HCT116 (cell line): ENCODE results near the gene HHATL. TPM values are rescaled to one million over a fixed set of nuclear protein-coding genes. Genes with fewer than 3 reads are reported as not detected.

Source experiments
- ATAC-seq: fragments of 200-7000 bp; cut with Tn5 transposase; 2 replicates; pipeline ENCODE4 v1.9.1; 2020; ENCODE audit warnings: mild to moderate bottlenecking, moderate library complexity
- BruUV-seq: library from RNA; stranded (reverse); fragments of 400-500 nt; replicated peaks from 2 replicates; lab custom pipeline; 2021; lab: Mats Ljungman, UMichigan
- CTCF ChIA-PET: fragments of 300-600 bp; sonication (Branson Sonifier 250); formaldehyde crosslinking; loops from one replicate; lab custom pipeline; 2021; ENCODE audit warnings: antibody characterized with exemption; lab: Charles Lee
- POLR2A ChIA-PET: fragments of 300-600, 350-600 bp; sonication (Branson Sonifier 250); formaldehyde crosslinking; loops from one replicate; lab custom pipeline; 2021; ENCODE audit warnings: antibody characterized with exemption; lab: Charles Lee
- RAD21 ChIA-PET, 2 experiments: fragments of 300-600 bp; sonication (Branson Sonifier 250); formaldehyde crosslinking; loops; one replicate each; lab custom pipeline; 2023; ENCODE audit warnings: low total read pairs in 2 of 2; ENCODE audit not compliant: uncharacterized antibody in 2 of 2, unreplicated experiment in 2 of 2, low non-redundant PET in 1 of 2; lab: Charles Lee
- DNase-seq: peaks from one replicate; pipeline ENCODE4 v3.0.0-alpha.2; 2010; ENCODE audit warnings: low read depth, low spot score
- H2AFZ ChIP-seq: fragments of 200-600 bp; shearing (Covaris generic), sonication (generic); 2 replicates; pipeline ENCODE4 v1.6.1; 2017; ENCODE audit warnings: low read depth, mixed run types, mixed read lengths, antibody characterized with exemption, low read length; ENCODE audit not compliant: poor library complexity, severe bottlenecking
- H3K27ac ChIP-seq: 2 replicates; pipeline ENCODE4 v1.5.1; 2012; ENCODE audit warnings: low read depth, low read length
- H3K27me3 ChIP-seq: fragments of 200-600 bp; sonication (generic); 2 replicates; pipeline ENCODE4 v1.6.1; 2016; ENCODE audit warnings: mixed run types, low read length, mixed read lengths; ENCODE audit not compliant: insufficient read depth
- H3K36me3 ChIP-seq, 2 experiments: fragments of 200-500 bp in 1 of 2; fragments of 200-600 bp in 1 of 2; sonication (Bioruptor generic) in 1 of 2; sonication (generic) in 1 of 2; 2 replicates each; pipeline versions ENCODE4 v1.5.1 to v1.6.1; 2014 to 2016; ENCODE audit warnings: low read length in 2 of 2, inconsistent platforms in 1 of 2, mixed read lengths in 1 of 2, mixed run types in 1 of 2; ENCODE audit not compliant: insufficient read depth in 2 of 2, control insufficient read depth in 1 of 2
- H3K4me1 ChIP-seq, 2 experiments: fragments of 200-600 bp in 1 of 2; sonication (generic) in 1 of 2; 2 replicates each; pipeline versions ENCODE4 v1.5.1 to v1.6.1; 2012 to 2017; ENCODE audit warnings: low read length in 2 of 2, inconsistent platforms in 1 of 2, mild to moderate bottlenecking in 1 of 2, mixed read lengths in 1 of 2, mixed run types in 1 of 2, moderate library complexity in 1 of 2; ENCODE audit not compliant: insufficient read depth in 2 of 2, control insufficient read depth in 1 of 2
- H3K4me2 ChIP-seq: fragments of 200-600 bp; sonication (generic); 2 replicates; pipeline ENCODE4 v1.6.1; 2017; ENCODE audit warnings: mixed run types, low read length, mixed read lengths
- H3K4me3 ChIP-seq, 2 experiments: fragments of 200-600 bp in 1 of 2; sonication (generic) in 1 of 2; replicated peaks in 1 of 2; 2 replicates each; pipeline ENCODE4 v1.5.1; 2011 to 2016; ENCODE audit warnings: low read length in 2 of 2, control low read depth in 1 of 2, low read depth in 1 of 2, mild to moderate bottlenecking in 1 of 2, mixed read lengths in 1 of 2, mixed run types in 1 of 2
- H3K79me2 ChIP-seq: fragments of 200-600 bp; sonication (generic); 2 replicates; pipeline ENCODE4 v1.6.1; 2017; ENCODE audit warnings: mild to moderate bottlenecking, mixed run types, low read length, moderate library complexity, mixed read lengths; ENCODE audit not compliant: insufficient read depth
- H3K9ac ChIP-seq: fragments of 200-600 bp; sonication (generic); 2 replicates; pipeline ENCODE4 v1.6.1; 2016; ENCODE audit warnings: low read length, mixed read lengths
- H3K9me2 ChIP-seq: fragments of 200-600 bp; sonication (generic), shearing (Covaris generic); 2 replicates; pipeline ENCODE4 v1.6.1; 2017; ENCODE audit warnings: mixed run types, mild to moderate bottlenecking, moderate library complexity; ENCODE audit not compliant: insufficient read depth
- H3K9me3 ChIP-seq, 2 experiments: fragments of 200-500 bp in 1 of 2; fragments of 200-600 bp in 1 of 2; sonication (Bioruptor generic) in 1 of 2; sonication (generic) in 1 of 2; 2 replicates each; pipeline ENCODE4 v1.6.1; 2014 to 2017; ENCODE audit warnings: low read length in 2 of 2, mixed read lengths in 2 of 2, inconsistent platforms in 1 of 2, low read depth in 1 of 2, mild to moderate bottlenecking in 1 of 2, mixed run types in 1 of 2, moderate library complexity in 1 of 2; ENCODE audit not compliant: control insufficient read depth in 1 of 2, insufficient read depth in 1 of 2
- H4K20me1 ChIP-seq: fragments of 200-600 bp; sonication (generic), shearing (Covaris generic); 2 replicates; pipeline ENCODE4 v1.6.1; 2017; ENCODE audit warnings: mixed run types, mild to moderate bottlenecking, moderate library complexity; ENCODE audit not compliant: insufficient read depth
- ATF3 ChIP-seq: IDR thresholded peaks from 2 replicates; pipeline ENCODE4 v1.6.1; 2012
- CBX3 ChIP-seq: IDR thresholded peaks from 2 replicates; pipeline ENCODE4 v1.6.1; 2012; ENCODE audit warnings: low read depth
- CEBPB ChIP-seq: IDR thresholded peaks from 2 replicates; pipeline ENCODE4 v1.6.1; 2012; ENCODE audit warnings: low read depth
- EGR1 ChIP-seq: IDR thresholded peaks from 2 replicates; pipeline ENCODE4 v1.6.1; 2012; ENCODE audit warnings: low read depth
- ELF1 ChIP-seq: IDR thresholded peaks from 2 replicates; pipeline ENCODE4 v1.6.1; 2012; ENCODE audit warnings: low read depth, borderline replicate concordance
- FOSL1 ChIP-seq: IDR thresholded peaks from 2 replicates; pipeline ENCODE4 v1.6.1; 2012; ENCODE audit warnings: low read depth
- JUND ChIP-seq: IDR thresholded peaks from 2 replicates; pipeline ENCODE4 v1.6.1; 2012
- POLR2A ChIP-seq: IDR thresholded peaks from 2 replicates; pipeline ENCODE4 v1.7.0; 2011; ENCODE audit warnings: borderline replicate concordance; ENCODE audit not compliant: insufficient read depth, insufficient read length; ENCODE audit errors: extremely low read depth
- RAD21 ChIP-seq: IDR thresholded peaks from 2 replicates; pipeline ENCODE4 v1.6.1; 2012; ENCODE audit warnings: low read depth, mild to moderate bottlenecking
- SIN3A ChIP-seq: IDR thresholded peaks from 2 replicates; pipeline ENCODE4 v1.6.1; 2012; ENCODE audit warnings: low read depth
- SP1 ChIP-seq: IDR thresholded peaks from 2 replicates; pipeline ENCODE4 v1.6.1; 2012; ENCODE audit warnings: low read depth
- YY1 ChIP-seq: IDR thresholded peaks from 2 replicates; pipeline ENCODE4 v1.6.1; 2011; ENCODE audit warnings: low read length, low read depth, moderate library complexity, mild to moderate bottlenecking; ENCODE audit not compliant: insufficient replicate concordance; ENCODE audit errors: extremely low read depth
- ZBTB33 ChIP-seq: IDR thresholded peaks from 2 replicates; pipeline ENCODE4 v1.6.1; 2011; ENCODE audit warnings: mild to moderate bottlenecking, low read length, moderate library complexity; ENCODE audit not compliant: insufficient replicate concordance; ENCODE audit errors: extremely low read depth
- ZNF274 ChIP-seq: fragments of 200-500 bp; sonication (Bioruptor generic); IDR thresholded peaks from 2 replicates; pipeline ENCODE4 v1.6.1; 2014; ENCODE audit warnings: mild to moderate bottlenecking, low read depth, low read length, inconsistent platforms
- intact Hi-C: fragments of 100-400 bp; cut with micrococcal nuclease; formaldehyde crosslinking; loops from 2 replicates; pipeline ENCODE4 v1.10.0; 2022
- total RNA-seq: library from RNA; stranded (reverse); gene quantifications from one replicate; pipeline ENCODE4 v1.2.1, GENCODE V29; 2021; ENCODE audit not compliant: unreplicated experiment
- TF ChIP-seq, protein P1 (sequence below): IDR thresholded peaks from 2 replicates; pipeline ENCODE4 v1.6.1; 2012
- TF ChIP-seq, protein P2 (sequence below): IDR thresholded peaks from 2 replicates; pipeline ENCODE4 v1.6.1; 2012; ENCODE audit warnings: low read depth

The HHATL gene
- total RNA-seq, 1 experiment from 2014 or later = 0.52 TPM

- no peak for ATAC-seq
- TF ChIP-seq ELF1 (no peak), YY1 (no peak), SIN3A (no peak), EGR1 (no peak), CEBPB (no peak), ZNF274 (no peak), JUND (no peak), RAD21 (no peak), CBX3 (no peak), ATF3 (no peak), SP1 (no peak), POLR2A (no peak), ZBTB33 (no peak), FOSL1 (no peak)
- TF ChIP-seq, protein P1, sequence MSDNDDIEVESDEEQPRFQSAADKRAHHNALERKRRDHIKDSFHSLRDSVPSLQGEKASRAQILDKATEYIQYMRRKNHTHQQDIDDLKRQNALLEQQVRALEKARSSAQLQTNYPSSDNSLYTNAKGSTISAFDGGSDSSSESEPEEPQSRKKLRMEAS = no peak
- TF ChIP-seq, protein P2, sequence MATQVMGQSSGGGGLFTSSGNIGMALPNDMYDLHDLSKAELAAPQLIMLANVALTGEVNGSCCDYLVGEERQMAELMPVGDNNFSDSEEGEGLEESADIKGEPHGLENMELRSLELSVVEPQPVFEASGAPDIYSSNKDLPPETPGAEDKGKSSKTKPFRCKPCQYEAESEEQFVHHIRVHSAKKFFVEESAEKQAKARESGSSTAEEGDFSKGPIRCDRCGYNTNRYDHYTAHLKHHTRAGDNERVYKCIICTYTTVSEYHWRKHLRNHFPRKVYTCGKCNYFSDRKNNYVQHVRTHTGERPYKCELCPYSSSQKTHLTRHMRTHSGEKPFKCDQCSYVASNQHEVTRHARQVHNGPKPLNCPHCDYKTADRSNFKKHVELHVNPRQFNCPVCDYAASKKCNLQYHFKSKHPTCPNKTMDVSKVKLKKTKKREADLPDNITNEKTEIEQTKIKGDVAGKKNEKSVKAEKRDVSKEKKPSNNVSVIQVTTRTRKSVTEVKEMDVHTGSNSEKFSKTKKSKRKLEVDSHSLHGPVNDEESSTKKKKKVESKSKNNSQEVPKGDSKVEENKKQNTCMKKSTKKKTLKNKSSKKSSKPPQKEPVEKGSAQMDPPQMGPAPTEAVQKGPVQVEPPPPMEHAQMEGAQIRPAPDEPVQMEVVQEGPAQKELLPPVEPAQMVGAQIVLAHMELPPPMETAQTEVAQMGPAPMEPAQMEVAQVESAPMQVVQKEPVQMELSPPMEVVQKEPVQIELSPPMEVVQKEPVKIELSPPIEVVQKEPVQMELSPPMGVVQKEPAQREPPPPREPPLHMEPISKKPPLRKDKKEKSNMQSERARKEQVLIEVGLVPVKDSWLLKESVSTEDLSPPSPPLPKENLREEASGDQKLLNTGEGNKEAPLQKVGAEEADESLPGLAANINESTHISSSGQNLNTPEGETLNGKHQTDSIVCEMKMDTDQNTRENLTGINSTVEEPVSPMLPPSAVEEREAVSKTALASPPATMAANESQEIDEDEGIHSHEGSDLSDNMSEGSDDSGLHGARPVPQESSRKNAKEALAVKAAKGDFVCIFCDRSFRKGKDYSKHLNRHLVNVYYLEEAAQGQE = no peak
These were observed 15.7 kb upstream of the HHATL start for GRCh38 chr3:42718338-42718737.

More at GRCh38 chr3:42718338-42718737, 15.7 kb upstream of the HHATL start:
- no peak overlapping the region for H2AFZ ChIP-seq
- RAD21 ChIA-PET = no interaction called here
- H3K27me3 ChIP-seq = no peaks in the 10 kb centered on the region
- DNase-seq = no peak
- H3K4me3 ChIP-seq = no peak overlapping the region
- intact Hi-C loops = no loop called here
- CTCF ChIA-PET = no interaction called here
- no peaks in the 10 kb centered on the region for H3K79me2 ChIP-seq
- H3K36me3 ChIP-seq = no peaks in the 10 kb centered on the region
- H3K4me1 ChIP-seq = no peaks in the 10 kb centered on the region
- no peak overlapping the region for H3K9ac ChIP-seq
- no peaks in the 10 kb centered on the region for H3K9me3 ChIP-seq
- no peak overlapping the region for H3K27ac ChIP-seq
- BruUV-seq = no TSS peak
- POLR2A ChIA-PET = no interaction called here
- no peaks in the 10 kb centered on the region for H3K9me2 ChIP-seq
- H4K20me1 ChIP-seq = no peaks in the 10 kb centered on the region
- H3K4me2 ChIP-seq = no peak overlapping the region
